ENCODE measurements around the gene GZMA.

The GZMA gene

GRCh38 chr5:55066277-55066676 is 36.2 kb upstream of the GZMA start:
- CTCF ChIA-PET = no interaction called here
- no peaks in the 10 kb centered on the region for H3K4me1 ChIP-seq (ENCODE audit: control insufficient read depth, insufficient read depth, low read length)
- POLR2A ChIA-PET = no interaction called here
- no peak for TF ChIP-seq PRDM6 (tag by site-specific recombination; IDR thresholded peaks at IDR 0.05)
- TF ChIP-seq ZNF114 (tag by site-specific recombination; IDR thresholded peaks at IDR 0.05) = no peak
- TF ChIP-seq ZFP69B (tag by site-specific recombination; IDR thresholded peaks at IDR 0.05) = no peak
- H3K36me3 ChIP-seq (ENCODE audit: control insufficient read depth in 2 of 2, insufficient read depth in 1 of 2, low read length in 2 of 2) = no peaks in the 10 kb centered on the region
- no peak overlapping the region for H3K27ac ChIP-seq (ENCODE audit: extremely low read depth, low read depth, low read length)
- no peaks in the 10 kb centered on the region for H3K9me3 ChIP-seq (ENCODE audit: control insufficient read depth, insufficient read depth, low read depth, low read length)
- no peak overlapping the region for H3K4me3 ChIP-seq (ENCODE audit: low read depth, low read length)

GRCh38 chr5:55070968-55071367 is 31.5 kb upstream of the GZMA start:
- Histone ChIP-seq H3K4me3 (ENCODE audit: low read depth, low read length) (no peak overlapping the region), H3K36me3 (ENCODE audit: control insufficient read depth in 2 of 2, insufficient read depth in 1 of 2, low read length in 2 of 2) (no peaks in the 10 kb centered on the region), H3K9me3 (ENCODE audit: control insufficient read depth, insufficient read depth, low read depth, low read length) (no peaks in the 10 kb centered on the region), H3K27ac (ENCODE audit: extremely low read depth, low read depth, low read length) (no peak overlapping the region), H3K4me1 (ENCODE audit: control insufficient read depth, insufficient read depth, low read length) (no peaks in the 10 kb centered on the region)
- ChIA-PET POLR2A (no interaction called here), CTCF (no interaction called here)
- TF ChIP-seq ZNF433 (tag by site-specific recombination; IDR thresholded peaks at IDR 0.05; ENCODE audit: low read depth) = no peak

GRCh38 chr5:55071413-55071812 is 31.0 kb upstream of the GZMA start:
- H3K9me3 ChIP-seq (ENCODE audit: control insufficient read depth, insufficient read depth, low read depth, low read length) = no peaks in the 10 kb centered on the region
- TF ChIP-seq ZNF623 (tag by site-specific recombination; IDR thresholded peaks at IDR 0.05) = no peak
- TF ChIP-seq ZNF610 (tag by site-specific recombination; IDR thresholded peaks at IDR 0.05; ENCODE audit: borderline replicate concordance) = no peak
- no peak for TF ChIP-seq ZNF366 (tag by site-specific recombination; conservative IDR thresholded peaks at IDR 0.05)
- TF ChIP-seq ZNF391 (tag by site-specific recombination; IDR thresholded peaks at IDR 0.05; ENCODE audit: borderline replicate concordance, low read depth) = no peak
- ChIA-PET POLR2A (no interaction called here), CTCF (no interaction called here)
- H3K4me3 ChIP-seq (ENCODE audit: low read depth, low read length) = no peak overlapping the region
- H3K27ac ChIP-seq (ENCODE audit: extremely low read depth, low read depth, low read length) = no peak overlapping the region
- no peaks in the 10 kb centered on the region for H3K4me1 ChIP-seq (ENCODE audit: control insufficient read depth, insufficient read depth, low read length)
- H3K36me3 ChIP-seq (ENCODE audit: control insufficient read depth in 2 of 2, insufficient read depth in 1 of 2, low read length in 2 of 2) = no peaks in the 10 kb centered on the region

GRCh38 chr5:55072666-55073065 is 29.8 kb upstream of the GZMA start:
- H3K27ac ChIP-seq (ENCODE audit: extremely low read depth, low read depth, low read length) = no peak overlapping the region
- no peaks in the 10 kb centered on the region for H3K36me3 ChIP-seq (ENCODE audit: control insufficient read depth in 2 of 2, insufficient read depth in 1 of 2, low read length in 2 of 2)
- ChIA-PET POLR2A (no interaction called here), CTCF (no interaction called here)
- H3K4me3 ChIP-seq (ENCODE audit: low read depth, low read length) = no peak overlapping the region
- H3K9me3 ChIP-seq (ENCODE audit: control insufficient read depth, insufficient read depth, low read depth, low read length) = no peaks in the 10 kb centered on the region
- no peaks in the 10 kb centered on the region for H3K4me1 ChIP-seq (ENCODE audit: control insufficient read depth, insufficient read depth, low read length)
- TF ChIP-seq HIC1 (tag by site-specific recombination; IDR thresholded peaks at IDR 0.05) = no peak
- TF ChIP-seq CTCF (tag by site-specific recombination; IDR thresholded peaks at IDR 0.05) = no peak
- TF ChIP-seq ZNF704 (tag by site-specific recombination; IDR thresholded peaks at IDR 0.05) = no peak
- no peak for TF ChIP-seq ZNF626 (tag by site-specific recombination; IDR thresholded peaks at IDR 0.05)
- TF ChIP-seq ZNF248 (tag by site-specific recombination; IDR thresholded peaks at IDR 0.05) = no peak
- TF ChIP-seq OVOL3 (tag by site-specific recombination; IDR thresholded peaks at IDR 0.05) = no peak
- TF ChIP-seq ZNF449 (tag by site-specific recombination; IDR thresholded peaks at IDR 0.05) = no peak
- TF ChIP-seq ZNF701 (tag by site-specific recombination; IDR thresholded peaks at IDR 0.05) = no peak
- TF ChIP-seq BCL11A (tag by site-specific recombination; IDR thresholded peaks at IDR 0.05; ENCODE audit: low read depth) = no peak
- TF ChIP-seq BCL11B (tag by site-specific recombination; IDR thresholded peaks at IDR 0.05; ENCODE audit: low read depth) = no peak
- TF ChIP-seq ZNF692 (tag by site-specific recombination; IDR thresholded peaks at IDR 0.05) = no peak

Measured in HEK293 (cell line).